ENCODE results near the gene DNAH3.
A peak's percentile ranks its signal among the peaks of the same experiment; 100 is the strongest.

DNAH3 gene

DNA sequence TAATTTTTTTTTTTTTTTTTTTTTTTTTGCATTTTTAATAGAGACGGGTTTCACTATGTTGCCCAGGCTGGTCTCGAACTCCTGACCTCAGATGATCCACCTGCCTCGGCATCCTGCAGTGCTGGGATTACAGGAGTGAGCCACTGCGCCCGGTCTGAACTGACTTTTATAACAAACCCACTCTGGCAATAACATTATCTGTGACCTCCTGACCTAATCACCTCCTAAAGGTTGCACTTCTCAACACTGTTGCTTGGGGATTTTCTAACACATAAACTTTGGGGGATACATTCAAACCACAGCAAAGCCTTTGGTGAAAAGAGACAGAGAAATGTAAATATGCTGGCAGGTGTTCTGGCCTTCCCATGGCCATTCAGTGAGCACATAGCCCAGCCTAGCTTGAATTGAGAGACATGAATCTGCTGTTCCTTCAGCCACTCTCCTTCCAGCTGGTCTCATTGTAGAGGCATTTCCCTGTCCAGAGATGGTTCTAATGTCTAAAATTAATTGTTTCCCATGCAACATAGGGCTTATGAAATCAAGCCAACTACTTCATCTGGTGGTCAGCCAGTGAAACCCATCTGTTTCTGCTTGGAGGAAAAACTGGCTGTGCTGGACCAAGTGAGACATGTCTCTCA is 221.8 kb downstream of the DNAH3 start:
- TF ChIP-seq ZNF274 (IDR thresholded peaks at IDR 0.05; ENCODE audit: low read depth, low read length): no peak
- no peak overlapping the region for H3K4me3 ChIP-seq (ENCODE audit: low read length)

DNA sequence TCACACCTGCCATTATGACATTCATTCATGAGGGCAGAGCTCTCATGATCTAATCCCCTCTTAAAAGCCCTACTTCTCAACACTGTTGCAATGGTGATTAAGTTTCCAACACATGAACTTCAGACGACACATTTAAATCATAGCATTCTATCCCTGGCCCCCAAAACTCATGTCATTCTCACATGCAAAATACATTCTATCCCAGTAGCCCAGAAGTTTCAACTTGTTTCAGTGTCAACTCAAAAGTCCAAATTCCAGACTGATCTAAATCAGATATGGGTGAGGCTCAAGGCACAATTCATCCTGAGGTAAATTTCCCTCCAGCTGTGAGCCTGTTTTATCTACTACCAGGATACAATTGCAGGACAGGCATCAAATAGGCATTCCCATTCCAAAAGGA is 224.9 kb downstream of the DNAH3 start:
- no peak overlapping the region for H3K4me3 ChIP-seq (ENCODE audit: low read length)
- TF ChIP-seq ZNF274 (IDR thresholded peaks at IDR 0.05; ENCODE audit: low read depth, low read length): no peak

DNA sequence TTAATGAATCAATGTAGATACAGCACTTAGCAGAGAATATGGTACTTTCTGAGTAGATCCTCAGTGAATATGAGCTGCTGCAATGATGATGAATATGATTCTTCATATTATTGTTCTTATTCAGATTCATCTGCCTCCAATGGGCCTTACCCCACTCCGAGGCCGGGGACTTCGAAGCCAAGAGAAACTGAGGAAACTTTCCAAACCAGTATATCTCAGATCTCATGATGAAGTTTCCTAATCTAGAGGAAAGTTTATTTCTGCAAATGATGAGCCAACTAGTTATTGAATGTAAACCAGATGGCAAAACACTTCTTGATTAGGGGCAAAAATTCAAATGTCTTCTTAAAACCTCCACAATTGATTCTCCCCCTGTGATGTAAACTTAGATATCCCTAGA is 226.8 kb downstream of the DNAH3 start:
- no peak overlapping the region for H3K4me3 ChIP-seq (ENCODE audit: low read length)
- no peak for TF ChIP-seq ZNF274 (IDR thresholded peaks at IDR 0.05; ENCODE audit: low read depth, low read length)

DNA sequence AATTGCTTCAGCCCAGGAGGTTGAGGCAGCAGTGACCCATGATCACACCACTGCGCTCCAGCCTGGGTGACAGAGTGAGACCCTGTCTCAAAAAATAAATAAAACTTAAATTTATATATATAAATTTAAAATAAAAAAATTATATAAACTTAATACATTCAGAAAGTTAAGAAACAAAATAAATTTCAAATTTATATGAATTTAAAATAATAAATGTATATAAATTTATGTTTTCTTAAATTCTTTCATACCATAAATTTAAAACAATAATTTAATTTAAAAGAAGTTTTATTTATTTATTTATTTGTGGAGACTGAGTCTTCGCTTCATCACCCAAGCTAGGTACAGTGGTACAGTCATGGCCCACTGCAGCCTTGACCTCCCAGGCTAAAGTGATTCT is 229.8 kb downstream of the DNAH3 start:
- no peak overlapping the region for H3K4me3 ChIP-seq (ENCODE audit: low read length)
- no peak for TF ChIP-seq ZNF274 (IDR thresholded peaks at IDR 0.05; ENCODE audit: low read depth, low read length)

DNA sequence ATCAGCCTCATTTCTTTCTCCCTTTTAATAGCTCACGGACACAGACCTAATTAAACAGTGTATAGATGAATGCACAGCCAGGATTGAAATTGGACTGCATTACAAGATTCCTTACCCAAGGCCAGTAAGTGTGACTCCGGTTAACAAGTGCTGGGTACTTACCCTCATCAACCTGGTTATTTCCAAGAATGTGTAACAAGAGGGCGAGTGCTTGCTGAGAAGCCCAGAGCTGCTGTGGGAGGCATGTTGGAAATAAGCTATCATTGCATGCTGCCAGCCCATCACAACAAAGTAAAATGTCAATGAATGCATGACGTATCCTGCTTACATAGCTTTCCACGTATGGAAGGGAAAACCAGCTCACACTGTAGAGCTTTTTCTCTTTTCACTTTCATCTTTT is 230.6 kb downstream of the DNAH3 start:
- no peak overlapping the region for H3K4me3 ChIP-seq (ENCODE audit: low read length)
- no peak for TF ChIP-seq ZNF274 (IDR thresholded peaks at IDR 0.05; ENCODE audit: low read depth, low read length)

DNA sequence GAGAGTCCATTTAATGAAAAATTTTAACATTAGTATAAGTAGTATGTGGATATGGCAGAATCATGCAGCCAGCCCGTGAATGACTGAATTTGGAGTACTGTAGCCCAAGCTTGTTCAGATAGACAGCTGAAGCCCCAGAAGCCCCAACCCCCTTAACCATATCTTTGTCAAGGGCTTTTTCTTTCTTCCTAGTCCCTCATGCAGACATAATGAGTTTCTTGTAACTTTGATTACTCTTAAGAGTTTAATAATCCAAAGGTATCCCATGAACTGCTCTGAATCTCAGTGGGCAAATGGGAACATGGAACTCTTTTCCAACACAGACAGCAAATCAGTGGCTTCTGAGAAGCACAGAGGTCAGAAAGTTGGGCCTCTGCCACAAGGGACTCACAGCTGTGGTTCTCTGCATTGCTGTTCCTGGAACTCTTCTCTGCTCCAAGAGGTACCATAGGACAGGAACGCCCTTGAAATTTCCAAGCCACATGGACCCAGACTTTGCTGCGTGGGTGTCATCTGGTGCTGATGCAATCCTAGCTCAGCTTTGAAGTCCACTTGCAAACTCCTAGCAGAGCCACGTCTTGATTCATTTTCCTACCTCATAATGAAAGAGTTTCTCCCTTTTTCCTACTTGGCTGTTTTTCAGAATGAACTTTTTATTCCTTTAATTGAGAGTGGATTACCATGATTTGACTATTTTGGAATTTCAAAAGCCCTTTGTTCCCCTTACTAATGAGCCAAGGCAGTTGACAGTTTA is 232.0 kb downstream of the DNAH3 start:
- H3K4me3 ChIP-seq (ENCODE audit: low read length): no peak overlapping the region
- no peak for TF ChIP-seq ZNF274 (IDR thresholded peaks at IDR 0.05; ENCODE audit: low read depth, low read length)

DNA sequence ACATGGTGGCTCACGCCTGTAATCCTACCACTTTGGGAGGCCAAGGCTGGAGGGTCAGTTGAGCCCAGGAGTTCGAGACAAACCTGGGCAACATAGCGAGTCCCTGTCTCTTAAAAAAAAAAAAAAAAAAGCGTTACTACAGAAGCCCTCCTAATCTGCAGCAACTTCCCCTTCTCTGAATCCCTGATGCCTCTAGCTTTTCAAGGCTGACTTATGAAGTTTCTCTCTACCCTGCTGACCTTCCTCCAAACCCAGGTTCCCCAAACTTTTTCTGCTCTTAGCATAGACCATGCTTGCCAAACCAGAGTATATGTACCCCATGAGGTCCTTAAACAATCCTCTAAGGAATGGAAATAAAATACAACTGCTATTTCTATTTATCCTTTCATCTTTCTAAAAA is 233.7 kb downstream of the DNAH3 start:
- H3K4me3 ChIP-seq (ENCODE audit: low read length): no peak overlapping the region
- TF ChIP-seq ZNF274 (IDR thresholded peaks at IDR 0.05; ENCODE audit: low read depth, low read length): no peak

DNA sequence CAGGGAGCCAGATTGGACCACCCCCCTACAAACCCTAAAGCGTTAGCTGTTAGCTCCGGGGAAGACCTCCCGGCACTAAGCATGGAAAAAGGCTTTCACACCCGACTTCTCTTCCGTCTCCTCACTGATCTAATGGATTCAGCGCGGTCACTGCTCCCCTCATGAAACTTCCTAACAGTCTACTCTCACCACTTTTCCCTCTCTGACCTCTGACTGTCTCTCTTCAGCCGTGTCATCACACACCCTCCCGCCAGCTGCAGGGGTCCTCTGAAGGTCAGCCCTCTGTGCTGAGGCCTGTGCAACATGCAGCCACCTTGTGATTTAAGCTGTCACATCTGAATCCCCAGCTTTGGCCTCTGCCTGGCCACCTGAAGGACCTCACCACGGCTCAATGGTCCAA is 234.4 kb downstream of the DNAH3 start:
- TF ChIP-seq ZNF274 (IDR thresholded peaks at IDR 0.05; ENCODE audit: low read depth, low read length): no peak

DNA sequence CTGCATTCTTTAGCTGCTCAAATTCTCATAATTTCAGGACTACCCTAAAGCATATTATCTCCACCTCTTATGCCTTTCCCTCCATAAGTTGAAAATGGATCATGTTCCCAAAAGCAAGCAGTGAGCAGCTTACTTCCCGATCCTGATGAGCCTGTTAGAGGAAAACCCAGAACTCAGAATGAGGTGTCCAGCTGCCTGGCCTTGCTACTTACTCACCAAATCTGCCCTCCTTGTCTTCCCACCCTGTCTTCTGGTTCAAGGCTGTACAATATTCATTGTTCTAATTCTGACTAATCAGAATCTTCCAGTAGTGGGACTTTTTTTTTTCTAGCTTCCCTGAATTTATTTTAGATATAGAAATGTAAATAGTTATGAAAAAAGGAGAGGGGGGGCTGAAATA is 239.3 kb downstream of the DNAH3 start:
- H3K4me3 ChIP-seq (ENCODE audit: low read length): no peak overlapping the region
- no peak for TF ChIP-seq ZNF274 (IDR thresholded peaks at IDR 0.05; ENCODE audit: low read depth, low read length)

More for the DNA sequence above, 234.4 kb downstream of the DNAH3 start:
- H3K4me3 ChIP-seq (ENCODE audit: low read length): no peak overlapping the region

DNA sequence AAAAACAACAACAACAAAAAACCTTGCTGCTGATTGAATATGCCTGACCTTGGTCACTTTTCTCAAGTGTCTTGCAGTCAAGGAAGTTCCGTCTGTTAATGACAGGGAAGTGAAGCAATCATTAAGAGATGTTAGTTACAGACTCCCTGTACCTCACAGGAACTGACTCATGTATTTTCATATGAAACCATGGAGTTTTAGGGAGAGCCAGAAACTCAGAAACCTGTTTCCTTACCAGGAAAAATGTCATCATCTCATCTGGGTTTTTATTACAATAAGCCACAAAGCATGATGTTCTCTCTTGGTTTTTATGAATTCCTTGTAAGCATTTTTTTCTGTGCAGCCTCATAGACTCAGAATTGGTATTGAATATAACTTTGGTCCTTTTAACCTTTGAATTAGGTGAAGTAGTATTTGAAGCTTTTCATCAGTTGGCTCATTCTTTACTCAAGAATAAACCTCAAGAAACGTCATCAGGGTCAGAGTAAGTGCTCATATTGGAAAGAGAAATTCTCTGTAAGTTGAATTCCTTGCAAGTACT is 239.8 kb downstream of the DNAH3 start:
- no peak for TF ChIP-seq ZNF274 (IDR thresholded peaks at IDR 0.05; ENCODE audit: low read depth, low read length)
- no peak overlapping the region for H3K4me3 ChIP-seq (ENCODE audit: low read length)

DNA sequence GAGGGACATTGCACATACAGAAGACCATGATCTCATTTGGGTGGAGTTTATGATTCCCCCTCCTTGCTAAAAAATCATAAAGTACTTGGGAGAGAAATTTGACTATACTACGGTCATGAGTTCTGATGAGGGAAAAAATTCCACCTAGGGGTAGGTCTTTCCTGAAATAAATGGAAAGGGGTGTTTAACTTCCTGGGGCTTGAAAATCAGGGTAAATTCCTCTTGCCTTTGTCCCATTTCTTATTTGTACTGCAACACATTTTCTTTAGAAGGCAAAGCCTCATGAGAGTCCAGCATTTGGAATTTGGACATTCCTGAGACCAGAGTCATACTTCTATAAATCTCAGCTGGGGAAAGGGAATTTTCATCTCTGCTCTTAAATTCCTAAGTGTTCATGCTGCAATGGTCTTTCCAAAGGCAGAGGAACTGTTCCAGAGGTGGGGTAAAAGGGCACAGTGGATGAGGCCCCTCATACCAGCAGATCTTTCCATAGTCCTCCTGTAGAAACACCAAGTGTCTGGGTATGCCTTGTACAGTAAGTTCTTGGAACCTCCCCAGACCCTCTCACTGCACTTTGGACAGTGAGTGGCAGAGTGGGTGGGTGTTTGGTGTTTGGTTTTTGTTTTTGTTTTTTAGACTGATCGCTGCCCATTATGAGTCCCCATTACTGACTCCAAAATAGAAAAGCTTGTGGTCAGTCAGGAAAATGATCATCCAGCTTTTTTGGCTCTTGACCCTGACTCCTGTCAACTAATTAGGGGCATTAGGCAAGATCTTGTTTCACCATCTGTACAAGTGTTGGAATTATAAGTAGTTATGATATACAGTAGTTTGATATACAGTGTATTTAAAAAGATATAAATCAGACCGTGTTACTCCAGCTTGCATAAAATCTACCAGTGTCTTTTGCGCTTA is 244.0 kb downstream of the DNAH3 start:
- H3K4me3 ChIP-seq (ENCODE audit: low read length): no peak overlapping the region
- no peak for TF ChIP-seq ZNF274 (IDR thresholded peaks at IDR 0.05; ENCODE audit: low read depth, low read length)

DNA sequence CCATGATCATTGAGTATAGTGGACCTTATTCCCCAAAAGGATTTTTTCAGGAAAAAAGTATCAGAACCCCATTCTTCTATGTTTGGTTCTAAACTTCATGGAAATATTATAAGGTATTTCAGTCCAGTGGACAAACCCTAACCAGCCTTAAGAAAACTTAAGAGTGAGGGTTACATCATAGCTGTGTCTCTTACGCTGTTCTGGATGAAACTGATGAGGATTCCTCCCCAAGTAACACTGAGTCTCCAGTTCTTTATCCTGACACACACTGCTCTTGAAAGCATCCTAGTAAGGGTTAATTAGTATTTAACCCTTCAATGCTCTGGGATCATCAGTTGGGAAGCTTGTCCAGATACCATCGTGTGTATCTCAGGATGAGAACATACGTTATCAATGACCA is 245.1 kb downstream of the DNAH3 start:
- H3K4me3 ChIP-seq (ENCODE audit: low read length): no peak overlapping the region
- TF ChIP-seq ZNF274 (IDR thresholded peaks at IDR 0.05; ENCODE audit: low read depth, low read length): no peak

DNA sequence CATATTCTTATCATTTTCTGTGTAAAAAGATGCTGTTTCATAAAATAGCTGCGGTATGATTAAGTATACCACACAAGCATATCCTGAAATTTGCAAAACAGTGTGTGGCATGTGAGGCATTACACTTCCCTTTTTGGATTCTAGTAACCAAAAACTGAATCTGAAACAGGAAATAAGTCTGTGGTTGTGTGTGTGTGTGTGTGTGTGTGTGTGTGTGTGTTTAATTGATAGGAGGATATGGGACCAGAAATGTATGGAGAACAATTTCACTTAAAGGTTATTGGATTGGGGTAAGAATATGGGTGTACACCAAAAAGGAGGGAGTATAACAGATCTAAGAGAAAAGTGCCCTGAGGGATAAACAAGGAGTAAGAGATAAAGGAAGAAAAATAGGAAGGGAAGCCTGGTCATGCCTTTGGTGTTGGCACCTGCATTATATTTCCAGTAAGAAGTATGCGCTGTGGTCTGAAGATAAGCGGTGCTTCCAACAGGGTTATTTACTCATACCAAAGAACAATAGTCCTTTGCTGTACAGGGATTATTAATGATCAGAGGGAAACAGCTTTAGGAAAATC is 246.1 kb downstream of the DNAH3 start:
- no peak overlapping the region for H3K4me3 ChIP-seq (ENCODE audit: low read length)
- no peak for TF ChIP-seq ZNF274 (IDR thresholded peaks at IDR 0.05; ENCODE audit: low read depth, low read length)

DNA sequence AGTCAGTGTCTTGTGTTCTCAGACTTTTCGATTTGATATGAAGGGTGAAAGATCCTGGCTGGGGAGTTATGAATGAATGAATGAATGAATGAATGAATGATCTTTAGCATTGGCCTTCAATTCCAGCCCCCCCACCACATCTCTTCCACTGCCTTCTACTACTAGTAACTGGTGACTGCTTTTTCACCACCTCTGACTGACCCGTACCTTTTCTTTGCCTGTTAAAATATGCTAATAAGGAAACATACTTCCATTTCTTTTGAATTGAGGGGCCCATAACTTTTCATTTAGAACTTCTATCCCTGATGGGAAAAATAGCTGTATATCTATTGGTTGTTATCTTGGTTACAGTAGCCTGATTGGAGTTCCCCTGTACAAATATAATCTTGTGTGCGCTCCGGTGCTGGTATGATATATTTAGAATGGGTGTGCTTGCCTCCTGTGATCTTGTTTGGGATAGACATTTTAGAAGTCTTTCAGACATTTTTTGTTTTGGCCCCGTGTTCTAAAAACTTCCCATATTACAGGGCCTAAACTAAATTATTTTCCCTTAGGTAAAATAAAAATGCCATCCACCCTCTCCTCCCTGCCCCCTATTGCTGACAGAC is 246.6 kb downstream of the DNAH3 start:
- peak overlapping the region; percentile 25; the same call in 1 of the 2 replicates for H3K4me3 ChIP-seq (ENCODE audit: low read length)
- TF ChIP-seq ZNF274 (IDR thresholded peaks at IDR 0.05; ENCODE audit: low read depth, low read length): no peak
